HuH-7.5 (cell line): Measurements from ENCODE around the gene RSU1.

ENCODE experiments used
- DNase-seq: peaks from one replicate; pipeline ENCODE4 v3.0.0; 2011; ENCODE audit warnings: low spot score

RSU1 gene

GRCh38 chr10:16741540-16741939, 75.7 kb downstream of the RSU1 start:
- DNase-seq, result no peak

- DNase-seq, result no peak
These were observed 79.8 kb downstream of the RSU1 start for GRCh38 chr10:16737420-16737819.

- DNase-seq, result no peak
These were observed 81.6 kb downstream of the RSU1 start for GRCh38 chr10:16735671-16736070.

- DNase-seq, result no peak
These were observed 84.8 kb downstream of the RSU1 start for GRCh38 chr10:16732376-16732775.

GRCh38 chr10:16728266-16728665, 89.0 kb downstream of the RSU1 start:
- no peak for DNase-seq

GRCh38 chr10:16727666-16728065, 89.6 kb downstream of the RSU1 start:
- DNase-seq, result no peak

GRCh38 chr10:16724509-16724908, 92.7 kb downstream of the RSU1 start:
- no peak for DNase-seq

- no peak for DNase-seq
These were observed 96.4 kb downstream of the RSU1 start for GRCh38 chr10:16720812-16721211.

GRCh38 chr10:16717622-16718395, 99.4 kb downstream of the RSU1 start:
- no peak for DNase-seq

- no peak for DNase-seq
These were observed 101.2 kb downstream of the RSU1 start for GRCh38 chr10:16716051-16716450.

GRCh38 chr10:16713290-16713689, 103.9 kb downstream of the RSU1 start:
- no peak for DNase-seq

- DNase-seq, result no peak
These were observed 104.3 kb downstream of the RSU1 start for GRCh38 chr10:16712883-16713282.

GRCh38 chr10:16700331-16700730, 116.9 kb downstream of the RSU1 start:
- DNase-seq, result no peak

- no peak for DNase-seq
These were observed 117.7 kb downstream of the RSU1 start for GRCh38 chr10:16699435-16700057.

- DNase-seq, result no peak
These were observed 118.8 kb downstream of the RSU1 start for GRCh38 chr10:16698461-16698860.

- DNase-seq, result no peak
These were observed 126.8 kb downstream of the RSU1 start for GRCh38 chr10:16690417-16690816.

- DNase-seq, result no peak
These were observed 127.5 kb downstream of the RSU1 start for GRCh38 chr10:16689696-16690095.

GRCh38 chr10:16689227-16689626, 128.0 kb downstream of the RSU1 start:
- no peak for DNase-seq

- no peak for DNase-seq
These were observed 130.9 kb downstream of the RSU1 start for GRCh38 chr10:16686054-16686902.

GRCh38 chr10:16685551-16685950, 131.7 kb downstream of the RSU1 start:
- no peak for DNase-seq

- no peak for DNase-seq
These were observed 135.7 kb downstream of the RSU1 start for GRCh38 chr10:16681521-16681920.

- no peak for DNase-seq
These were observed 137.7 kb downstream of the RSU1 start for GRCh38 chr10:16679511-16679910.

- DNase-seq, result no peak
These were observed 141.9 kb downstream of the RSU1 start for GRCh38 chr10:16675334-16675733.
